Activated T-cell treated with anti-CD3 and anti-CD28 coated beads for 1 hour (primary cell): ENCODE measurements around the gene PXK.

Source experiments
- DNase-seq: peaks from one replicate; pipeline ENCODE4 v3.0.0-alpha.2; 2020; ENCODE audit warnings: low read depth

The PXK gene

GRCh38 chr3:58384381-58385090, 51.8 kb downstream of the PXK start:
- no peak for DNase-seq

GRCh38 chr3:58386626-58387365, 54.1 kb downstream of the PXK start:
- DNase-seq: no peak

GRCh38 chr3:58387650-58388546, 55.2 kb downstream of the PXK start:
- no peak for DNase-seq

GRCh38 chr3:58388550-58389091, 55.9 kb downstream of the PXK start:
- no peak for DNase-seq

- no peak for DNase-seq
Measured at GRCh38 chr3:58391156-58391865, 58.6 kb downstream of the PXK start.

- DNase-seq: no peak
Measured at GRCh38 chr3:58392181-58392580, 59.5 kb downstream of the PXK start.

- no peak for DNase-seq
Measured at GRCh38 chr3:58394339-58394738, 61.6 kb downstream of the PXK start.

- no peak for DNase-seq
Measured at GRCh38 chr3:58398669-58399333, 66.1 kb downstream of the PXK start.

GRCh38 chr3:58403513-58404109, 70.9 kb downstream of the PXK start:
- no peak for DNase-seq

GRCh38 chr3:58404396-58404795, 71.7 kb downstream of the PXK start:
- DNase-seq: no peak

GRCh38 chr3:58408906-58409305, 76.2 kb downstream of the PXK start:
- DNase-seq: no peak

GRCh38 chr3:58409663-58410062, 77.0 kb downstream of the PXK start:
- no peak for DNase-seq

GRCh38 chr3:58411036-58411435, 78.3 kb downstream of the PXK start:
- DNase-seq: no peak

GRCh38 chr3:58411851-58412830, 79.4 kb downstream of the PXK start:
- no peak for DNase-seq

- peak; percentile 21 for DNase-seq
Measured at GRCh38 chr3:58414538-58415197, 82.0 kb downstream of the PXK start.

GRCh38 chr3:58416191-58416590, 83.5 kb downstream of the PXK start:
- no peak for DNase-seq

GRCh38 chr3:58417075-58417474, 84.4 kb downstream of the PXK start:
- DNase-seq: no peak

GRCh38 chr3:58418227-58418626, 85.5 kb downstream of the PXK start:
- no peak for DNase-seq
